Measurements from ENCODE around the gene CCDC107. TPM values are rescaled to one million over a fixed set of nuclear protein-coding genes. Genes with fewer than 3 reads are reported as not detected.

CCDC107 gene
- total and polyA plus RNA-seq, 4 donors, result 5.4 to 20.2 (median 10.4) TPM

GRCh38 chr9:35700031-35700430 is 41.9 kb downstream of the CCDC107 start (continued):
- TF ChIP-seq MAX (IDR thresholded peaks at IDR 0.05), result no peak

- Histone ChIP-seq H3K27ac (ENCODE audit: low read depth in 1 of 2, low read length in 2 of 2) (no peak overlapping the region), H3K4me1 (ENCODE audit: control insufficient read depth in 4 of 4, insufficient read depth in 4 of 4, low read length in 3 of 4) (no peaks in the 10 kb centered on the region)
Observed at GRCh38 chr9:35700942-35701341, 42.9 kb downstream of the CCDC107 start.

GRCh38 chr9:35702696-35703095 is 44.6 kb downstream of the CCDC107 start:
- no peak overlapping the region for H3K4me3 ChIP-seq (ENCODE audit: low read depth in 1 of 3, low read length in 3 of 3)
- WGBS, result 96% methylated on average over 7 of the region's 7 CpGs
- no peak overlapping the region for H3K9ac ChIP-seq (ENCODE audit: low read depth in 1 of 2, low read length in 2 of 2)
- peaks cover 50 to 98% (median 96%) of the 10 kb centered on the region in 4 donors for H3K36me3 ChIP-seq (ENCODE audit: control insufficient read depth in 4 of 4, insufficient read depth in 3 of 4, low read depth in 1 of 4, low read length in 3 of 4)
- no peaks in the 10 kb centered on the region for H3K27me3 ChIP-seq (ENCODE audit: control insufficient read depth in 4 of 4, insufficient read depth in 4 of 4, low read length in 3 of 4)
- no peaks in the 10 kb centered on the region for H3K4me1 ChIP-seq (ENCODE audit: control insufficient read depth in 4 of 4, insufficient read depth in 4 of 4, low read length in 3 of 4)
- DNase-seq (ENCODE audit: low spot score), result no peak
- H3K27ac ChIP-seq (ENCODE audit: low read depth in 1 of 2, low read length in 2 of 2), result no peak overlapping the region
- no peaks in the 10 kb centered on the region for H3K9me3 ChIP-seq (ENCODE audit: control insufficient read depth in 4 of 4, low read length in 3 of 4)
- TF ChIP-seq TAF1 (conservative IDR thresholded peaks at IDR 0.05) (no peak), RAD21 (IDR thresholded peaks at IDR 0.05) (no peak), REST (IDR thresholded peaks at IDR 0.05) (no peak), CTCF (IDR thresholded peaks at IDR 0.05; ENCODE audit: low read depth, low read length, missing input control) (no peak), YY1 (IDR thresholded peaks at IDR 0.05) (no peak), HNF4A (conservative IDR thresholded peaks at IDR 0.05) (no peak), MAX (IDR thresholded peaks at IDR 0.05) (no peak), FOXA1 (IDR thresholded peaks at IDR 0.05) (no peak)
- TF ChIP-seq, protein P1, sequence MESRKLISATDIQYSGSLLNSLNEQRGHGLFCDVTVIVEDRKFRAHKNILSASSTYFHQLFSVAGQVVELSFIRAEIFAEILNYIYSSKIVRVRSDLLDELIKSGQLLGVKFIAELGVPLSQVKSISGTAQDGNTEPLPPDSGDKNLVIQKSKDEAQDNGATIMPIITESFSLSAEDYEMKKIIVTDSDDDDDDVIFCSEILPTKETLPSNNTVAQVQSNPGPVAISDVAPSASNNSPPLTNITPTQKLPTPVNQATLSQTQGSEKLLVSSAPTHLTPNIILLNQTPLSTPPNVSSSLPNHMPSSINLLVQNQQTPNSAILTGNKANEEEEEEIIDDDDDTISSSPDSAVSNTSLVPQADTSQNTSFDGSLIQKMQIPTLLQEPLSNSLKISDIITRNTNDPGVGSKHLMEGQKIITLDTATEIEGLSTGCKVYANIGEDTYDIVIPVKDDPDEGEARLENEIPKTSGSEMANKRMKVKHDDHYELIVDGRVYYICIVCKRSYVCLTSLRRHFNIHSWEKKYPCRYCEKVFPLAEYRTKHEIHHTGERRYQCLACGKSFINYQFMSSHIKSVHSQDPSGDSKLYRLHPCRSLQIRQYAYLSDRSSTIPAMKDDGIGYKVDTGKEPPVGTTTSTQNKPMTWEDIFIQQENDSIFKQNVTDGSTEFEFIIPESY (IDR thresholded peaks at IDR 0.05), result no peak

More at GRCh38 chr9:35700942-35701341, 42.9 kb downstream of the CCDC107 start:
- Histone ChIP-seq H3K9ac (ENCODE audit: low read depth in 1 of 2, low read length in 2 of 2) (no peak overlapping the region), H3K36me3 (ENCODE audit: control insufficient read depth in 4 of 4, insufficient read depth in 3 of 4, low read depth in 1 of 4, low read length in 3 of 4) (peaks cover 46 to 94% (median 86%) of the 10 kb centered on the region in 4 donors), H3K4me3 (ENCODE audit: low read depth in 1 of 3, low read length in 3 of 3) (no peak overlapping the region), H3K27me3 (ENCODE audit: control insufficient read depth in 4 of 4, insufficient read depth in 4 of 4, low read length in 3 of 4) (no peaks in the 10 kb centered on the region), H3K9me3 (ENCODE audit: control insufficient read depth in 4 of 4, low read length in 3 of 4) (no peaks in the 10 kb centered on the region)
- TF ChIP-seq TAF1 (conservative IDR thresholded peaks at IDR 0.05) (no peak), MAX (IDR thresholded peaks at IDR 0.05) (no peak), GABPA (IDR thresholded peaks at IDR 0.05 in 1 of 2, conservative IDR thresholded peaks at IDR 0.05 in 1 of 2) (no peak), REST (IDR thresholded peaks at IDR 0.05) (no peak), HNF4G (IDR thresholded peaks at IDR 0.05) (no peak), FOXA1 (IDR thresholded peaks at IDR 0.05) (no peak)
- TF ChIP-seq, protein P2, sequence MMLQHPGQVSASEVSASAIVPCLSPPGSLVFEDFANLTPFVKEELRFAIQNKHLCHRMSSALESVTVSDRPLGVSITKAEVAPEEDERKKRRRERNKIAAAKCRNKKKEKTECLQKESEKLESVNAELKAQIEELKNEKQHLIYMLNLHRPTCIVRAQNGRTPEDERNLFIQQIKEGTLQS (IDR thresholded peaks at IDR 0.05), result no peak
- no peak for DNase-seq (ENCODE audit: low spot score)
